HEK293T (cell line): ENCODE measurements around the gene ASTL.

ENCODE experiments used
- CTCF ChIA-PET: fragments of 350-600 bp; formaldehyde crosslinking; extraction: SDS; loops from one replicate; lab custom pipeline; 2021; ENCODE audit warnings: antibody characterized with exemption, inconsistent platforms; lab: Yijun Ruan, JAX
- POLR2A ChIA-PET: fragments of 350-600 bp; formaldehyde crosslinking; extraction: SDS; loops from one replicate; lab custom pipeline; 2020; ENCODE audit warnings: antibody characterized with exemption, inconsistent platforms; lab: Yijun Ruan, JAX
- DNase-seq: peaks from one replicate; pipeline ENCODE4 v3.0.0; 2012; ENCODE audit warnings: mixed read lengths; ENCODE audit errors: extremely low spot score
- ARNT ChIP-seq: fragments of 450-650 bp; IDR thresholded peaks from 2 replicates; pipeline ENCODE4 v1.6.1; 2017; ENCODE audit warnings: mild to moderate bottlenecking
- BHLHE40 ChIP-seq: fragments of 450-650 bp; IDR thresholded peaks from 2 replicates; pipeline ENCODE4 v1.6.1; 2016; ENCODE audit warnings: mild to moderate bottlenecking, moderate library complexity, borderline replicate concordance
- CTBP1 ChIP-seq: fragments of 450-650 bp; IDR thresholded peaks from 2 replicates; pipeline ENCODE4 v1.6.1; 2016; ENCODE audit warnings: borderline replicate concordance
- ELF4 ChIP-seq: fragments of 450-650 bp; IDR thresholded peaks from 2 replicates; pipeline ENCODE4 v1.6.1; 2017; ENCODE audit warnings: antibody characterized with exemption
- FOXA1 ChIP-seq: fragments of 450-650 bp; IDR thresholded peaks from 2 replicates; pipeline ENCODE4 v1.6.1; 2016; ENCODE audit warnings: mild to moderate bottlenecking
- FOXK2 ChIP-seq: fragments of 450-650 bp; IDR thresholded peaks from 2 replicates; pipeline ENCODE4 v1.6.1; 2016; ENCODE audit warnings: mild to moderate bottlenecking
- FOXM1 ChIP-seq: fragments of 450-650 bp; IDR thresholded peaks from 2 replicates; pipeline ENCODE4 v1.6.1; 2017; ENCODE audit warnings: mild to moderate bottlenecking, borderline replicate concordance
- HDGF ChIP-seq: fragments of 450-650 bp; IDR thresholded peaks from 2 replicates; pipeline ENCODE4 v1.6.1; 2017; ENCODE audit warnings: antibody characterized with exemption, borderline replicate concordance
- L3MBTL2 ChIP-seq: fragments of 450-650 bp; conservative IDR thresholded peaks from 2 replicates; pipeline ENCODE4 v1.6.1; 2016; ENCODE audit warnings: mild to moderate bottlenecking
- LEF1 ChIP-seq: fragments of 450-650 bp; IDR thresholded peaks from 2 replicates; pipeline ENCODE4 v1.6.1; 2017; ENCODE audit warnings: mild to moderate bottlenecking, borderline replicate concordance
- NFRKB ChIP-seq: fragments of 450-650 bp; IDR thresholded peaks from 2 replicates; pipeline ENCODE4 v1.6.1; 2016; ENCODE audit warnings: mild to moderate bottlenecking, moderate library complexity
- PKNOX1 ChIP-seq: fragments of 450-650 bp; IDR thresholded peaks from 2 replicates; pipeline ENCODE4 v1.6.1; 2016
- SP1 ChIP-seq: fragments of 450-650 bp; IDR thresholded peaks from 2 replicates; pipeline ENCODE4 v1.6.1; 2017
- SUZ12 ChIP-seq: fragments of 450-650 bp; IDR thresholded peaks from 2 replicates; pipeline ENCODE4 v1.6.1; 2016; ENCODE audit warnings: mild to moderate bottlenecking
- TARDBP ChIP-seq: fragments of 450-650 bp; IDR thresholded peaks from 2 replicates; pipeline ENCODE4 v1.6.1; 2016
- ZNF384 ChIP-seq: fragments of 450-650 bp; IDR thresholded peaks from 2 replicates; pipeline ENCODE4 v1.6.1; 2016

Gene ASTL

DNA sequence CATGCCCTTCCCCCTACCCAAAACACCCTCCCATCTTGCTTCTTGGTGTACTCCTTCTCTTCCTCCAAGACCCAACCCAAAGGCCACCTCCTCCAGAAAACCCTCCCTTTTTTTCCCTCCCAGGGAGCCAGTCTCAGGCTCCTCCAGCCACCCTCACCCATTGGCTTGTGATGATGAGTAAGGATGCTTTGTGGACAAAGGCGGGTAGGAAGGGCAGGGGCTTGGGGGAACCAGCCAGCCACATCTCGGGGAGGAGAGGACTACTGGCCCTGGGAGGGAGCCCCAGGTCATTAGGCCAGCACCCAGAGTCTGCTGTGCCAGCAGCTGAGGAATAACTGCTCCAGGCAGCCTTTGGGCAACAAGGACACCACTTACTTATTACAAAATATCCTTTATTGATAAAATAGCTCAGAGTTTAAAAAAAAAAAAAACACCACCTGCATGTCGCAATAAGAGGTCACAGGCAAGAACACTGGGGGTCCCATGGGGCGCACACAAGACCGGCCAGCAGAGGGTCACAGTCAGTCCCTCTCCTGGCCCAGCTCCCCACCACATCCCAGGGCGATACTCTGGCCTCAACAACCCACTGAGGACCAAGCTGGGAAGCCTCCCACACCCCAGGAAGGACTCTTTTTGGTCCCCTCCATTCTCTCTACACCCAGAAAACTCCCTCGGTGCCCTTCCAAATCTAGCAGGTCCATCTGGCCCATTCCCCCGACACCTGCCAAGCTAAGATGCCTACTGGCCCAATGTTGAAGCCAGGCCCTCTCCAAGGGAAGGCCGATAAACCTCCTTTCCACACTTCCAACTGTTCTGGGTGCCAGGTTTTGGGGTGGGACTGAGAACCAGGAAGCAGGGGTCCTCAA lies 25.6 kb downstream of the ASTL start:
- no peak for TF ChIP-seq ZNF384
- POLR2A ChIA-PET: no interaction called here
- CTCF ChIA-PET: interaction anchor here (0.7 kb wide), 1 partner anchor 43 kb away, joined by 4 read pairs; no protein-coding TSS in a partner anchor
- no peak for DNase-seq

- no peak for TF ChIP-seq LEF1
- no peak for TF ChIP-seq SUZ12
- TF ChIP-seq L3MBTL2: no peak
- DNase-seq: no peak
- POLR2A ChIA-PET: no interaction called here
- CTCF ChIA-PET: no interaction called here
Observed at GRCh38 chr2:96111823-96112500, 26.3 kb downstream of the ASTL start.

- ChIA-PET CTCF (no interaction called here), POLR2A (no interaction called here)
- TF ChIP-seq NFRKB: no peak
- TF ChIP-seq L3MBTL2: no peak
- no peak for TF ChIP-seq BHLHE40
- TF ChIP-seq FOXK2: no peak
- no peak for TF ChIP-seq PKNOX1
- TF ChIP-seq SUZ12: no peak
- TF ChIP-seq HDGF: no peak
- TF ChIP-seq TARDBP: no peak
- TF ChIP-seq ZNF384: no peak
- no peak for TF ChIP-seq FOXA1
- TF ChIP-seq CTBP1: no peak
- no peak for TF ChIP-seq FOXM1
- no peak for TF ChIP-seq SP1
- no peak for TF ChIP-seq LEF1
- no peak for TF ChIP-seq ELF4
- TF ChIP-seq ARNT: no peak
- DNase-seq: no peak
Observed at GRCh38 chr2:96111257-96111640, 27.1 kb downstream of the ASTL start.

DNA sequence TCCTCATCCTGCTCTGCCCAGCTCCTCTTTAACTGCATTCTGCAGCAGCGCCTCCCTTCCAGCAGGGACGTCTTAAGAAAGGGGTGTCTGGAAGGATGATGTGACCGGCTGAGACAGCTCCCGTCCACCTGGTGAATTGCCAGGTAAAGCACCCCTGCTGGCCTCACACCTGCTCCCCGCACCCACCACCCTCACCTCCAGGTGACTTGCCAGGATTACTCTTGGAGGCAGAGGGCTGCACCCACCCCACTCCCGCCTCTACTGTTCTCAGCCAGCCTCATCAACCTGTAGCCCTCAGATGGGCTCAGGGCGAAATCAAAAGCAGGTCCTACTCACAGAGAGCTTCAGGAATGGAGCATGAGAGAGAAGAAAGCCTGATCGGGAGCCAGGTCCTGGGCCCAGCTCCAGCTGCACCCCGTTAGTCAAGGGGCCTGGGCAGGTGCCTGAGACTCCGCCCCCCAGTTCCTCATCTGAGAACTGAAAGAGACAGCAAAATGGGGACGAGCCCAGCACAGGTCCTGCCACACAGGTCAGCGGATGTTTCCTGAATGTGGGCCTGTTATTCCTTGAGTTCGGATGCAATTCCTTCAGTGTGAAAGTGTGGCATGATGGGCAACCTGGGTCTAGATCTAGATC lies 27.6 kb downstream of the ASTL start:
- ChIA-PET CTCF (interaction anchor here (0.7 kb wide), 1 partner anchor 9 kb away, joined by 3 read pairs; no protein-coding TSS in a partner anchor), POLR2A (no interaction called here)
- TF ChIP-seq NFRKB (no peak), CTBP1 (no peak)
- no peak for DNase-seq

- ChIA-PET POLR2A (no interaction called here), CTCF (interaction anchor here (0.7 kb wide), 1 partner anchor 8 kb away, joined by 3 read pairs; no protein-coding TSS in a partner anchor)
- no peak for TF ChIP-seq FOXM1
- TF ChIP-seq ZNF384: no peak
- no peak for TF ChIP-seq TARDBP
- TF ChIP-seq BHLHE40: no peak
- TF ChIP-seq HDGF: no peak
- TF ChIP-seq ARNT: no peak
- no peak for TF ChIP-seq FOXA1
- TF ChIP-seq NFRKB: no peak
- TF ChIP-seq ELF4: no peak
- TF ChIP-seq FOXK2: no peak
- no peak for TF ChIP-seq L3MBTL2
- TF ChIP-seq SP1: no peak
- TF ChIP-seq SUZ12: no peak
- TF ChIP-seq CTBP1: no peak
- TF ChIP-seq LEF1: no peak
- no peak for DNase-seq
Observed at GRCh38 chr2:96109931-96110511, 28.3 kb downstream of the ASTL start.

DNA sequence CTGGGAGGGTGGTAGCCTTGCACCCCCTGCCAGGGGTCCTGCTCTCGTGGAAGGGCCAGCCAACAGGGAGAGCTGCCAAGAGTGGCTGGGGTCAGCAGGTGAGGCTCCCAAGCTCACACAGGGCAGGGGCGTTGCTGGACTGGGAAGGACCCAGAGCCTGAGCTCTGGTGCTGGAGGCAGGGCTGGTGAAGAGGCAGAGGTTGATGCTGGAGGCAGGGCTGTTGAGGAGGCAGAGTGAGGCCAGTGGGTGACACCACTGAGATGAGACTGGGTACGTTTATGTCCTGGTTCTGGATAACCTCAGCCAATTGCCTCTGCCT lies 29.0 kb downstream of the ASTL start:
- CTCF ChIA-PET: interaction anchor here (1.2 to 1.6 kb wide), 2 partner anchors 87 to 117 kb away, joined by 3 to 4 read pairs; no protein-coding TSS in a partner anchor
- DNase-seq: no peak
- TF ChIP-seq TARDBP (no peak), CTBP1 (no peak), FOXK2 (no peak), FOXM1 (no peak), BHLHE40 (no peak), ELF4 (no peak), LEF1 (no peak), FOXA1 (no peak), NFRKB (no peak), HDGF (no peak), ARNT (no peak), SP1 (no peak), SUZ12 (no peak), PKNOX1 (no peak), ZNF384 (no peak)
- POLR2A ChIA-PET: no interaction called here
